Fibroblast of lung (primary cell): Measurements from ENCODE around the gene RPS25. TPM values are rescaled to one million over a fixed set of nuclear protein-coding genes. Genes with fewer than 3 reads are reported as not detected.

Experiments used
- DNase-seq, 2 donors: peaks; one replicate each; pipeline versions ENCODE4 v3.0.0 to v3.0.0-alpha.2; 2010; ENCODE audit warnings: low read depth in 2 of 2
- H2AFZ ChIP-seq: 2 replicates; pipeline ENCODE4 v1.5.1; 2012; ENCODE audit warnings: low read length, control low read depth, inconsistent platforms
- H3K27ac ChIP-seq: 2 replicates; pipeline ENCODE4 v1.5.1; 2011; ENCODE audit warnings: low read length, control low read depth; ENCODE audit not compliant: insufficient read depth
- H3K27me3 ChIP-seq: 2 replicates; pipeline ENCODE4 v1.5.1; 2011; ENCODE audit warnings: mild to moderate bottlenecking, low read length; ENCODE audit not compliant: control insufficient read depth, insufficient read depth
- H3K36me3 ChIP-seq: 2 replicates; pipeline ENCODE4 v1.5.1; 2011; ENCODE audit warnings: low read length; ENCODE audit not compliant: control insufficient read depth, insufficient read depth
- H3K4me1 ChIP-seq: 2 replicates; pipeline ENCODE4 v1.5.1; 2011; ENCODE audit warnings: low read length; ENCODE audit not compliant: control insufficient read depth, insufficient read depth; ENCODE audit errors: extremely low read depth
- H3K4me2 ChIP-seq: 2 replicates; pipeline ENCODE4 v1.5.1; 2011; ENCODE audit warnings: low read length, control low read depth; ENCODE audit not compliant: insufficient read depth; ENCODE audit errors: extremely low read depth
- H3K4me3 ChIP-seq, 4 experiments: fragments of 200-600 bp in 1 of 4; sonication (generic) in 1 of 4; replicated peaks in 1 of 4; 2 replicates each; pipeline ENCODE4 v1.5.1; 2011 to 2016; ENCODE audit warnings: low read length in 4 of 4, low read depth in 3 of 4, mild to moderate bottlenecking in 3 of 4, control low read depth in 2 of 4, inconsistent platforms in 1 of 4, mixed read lengths in 1 of 4; ENCODE audit not compliant: insufficient read depth in 1 of 4; ENCODE audit errors: control extremely low read depth in 1 of 4
- H3K79me2 ChIP-seq: 2 replicates; pipeline ENCODE4 v1.5.1; 2012; ENCODE audit warnings: mild to moderate bottlenecking, low read length, inconsistent platforms; ENCODE audit not compliant: control insufficient read depth, insufficient read depth
- H3K9ac ChIP-seq: 2 replicates; pipeline ENCODE4 v1.5.1; 2011; ENCODE audit warnings: mild to moderate bottlenecking, low read length, control low read depth; ENCODE audit not compliant: insufficient read depth
- H3K9me3 ChIP-seq: 2 replicates; pipeline ENCODE4 v1.5.1; 2012; ENCODE audit warnings: low read depth, low read length; ENCODE audit not compliant: control insufficient read depth, insufficient read depth
- H4K20me1 ChIP-seq: 2 replicates; pipeline ENCODE4 v1.5.1; 2011; ENCODE audit warnings: low read length; ENCODE audit not compliant: control insufficient read depth, insufficient read depth; ENCODE audit errors: extremely low read depth
- CTCF ChIP-seq, 2 donors: IDR thresholded peaks in 1 of 2; conservative IDR thresholded peaks in 1 of 2; 1 replicate in 1 of 2; 2 replicates in 1 of 2; pipeline ENCODE4 v1.5.1; 2011 to 2012; ENCODE audit warnings: low read length in 2 of 2, control low read depth in 1 of 2, inconsistent platforms in 1 of 2, low read depth in 1 of 2, mild to moderate bottlenecking in 1 of 2
- EZH2 ChIP-seq: IDR thresholded peaks from 2 replicates; pipeline ENCODE4 v1.5.1; 2012; ENCODE audit warnings: low read length, control low read depth, mild to moderate bottlenecking; ENCODE audit errors: missing control alignments
- polyA plus RNA-seq, 2 donors: library from polyadenylated mRNA; depleted of rRNA in 1 of 2; stranded (reverse) in 1 of 2; unstranded in 1 of 2; fragments of >200 nt; gene quantifications; 2 replicates each; pipeline ENCODE4 v1.2.1, GENCODE V29; 2011 to 2012; ENCODE audit warnings: missing spikeins in 1 of 2
- total RNA-seq: library from RNA; depleted of rRNA; stranded (reverse); fragments of >200 nt; gene quantifications from 2 replicates; pipeline ENCODE4 v1.2.1, GENCODE V29; 2014

The RPS25 gene
- total and polyA plus RNA-seq, 2 donors (not counting 1 experiment from before 2014, with no cell fraction given) = 525 to 2,775 TPM

DNA sequence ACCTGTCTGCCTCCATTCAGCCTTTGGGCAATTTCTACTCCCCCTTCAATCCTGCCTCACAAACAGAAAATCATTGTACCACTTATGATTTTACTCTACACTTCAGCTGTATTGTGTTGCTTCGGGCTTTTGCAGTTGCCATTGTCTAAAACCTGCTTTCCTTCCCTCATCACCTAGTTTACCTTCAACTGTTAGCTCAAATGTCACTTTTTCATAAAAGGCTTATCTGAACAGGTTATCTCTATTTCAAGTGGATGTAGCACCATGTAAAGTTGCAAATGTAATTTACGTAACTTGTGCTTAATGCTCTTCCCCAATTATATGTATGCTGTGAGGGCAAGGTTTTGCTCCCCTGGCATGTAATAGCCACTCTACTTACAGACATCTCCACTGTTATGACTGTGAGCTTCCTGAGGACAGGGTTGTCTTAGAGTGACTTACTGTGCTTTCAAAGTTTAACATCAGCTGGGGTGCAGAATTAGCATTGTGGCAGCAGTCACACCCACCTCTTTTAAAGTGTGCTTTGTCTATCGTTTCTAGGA is 5.4 kb downstream of the RPS25 start:
- peaks cover 7% of the 10 kb centered on the region for H3K36me3 ChIP-seq

GRCh38 chr11:119011476-119012053 is 6.6 kb downstream of the RPS25 start:
- H4K20me1 ChIP-seq = no peaks in the 10 kb centered on the region
- H3K9ac ChIP-seq = no peak overlapping the region
- no peak overlapping the region for H3K4me2 ChIP-seq
- no peak for DNase-seq
- no peaks in the 10 kb centered on the region for H3K4me1 ChIP-seq
- H3K79me2 ChIP-seq = peaks cover 16% of the 10 kb centered on the region
- H2AFZ ChIP-seq = no peak overlapping the region
- H3K27me3 ChIP-seq = no peaks in the 10 kb centered on the region
- TF ChIP-seq CTCF (conservative IDR thresholded peaks at IDR 0.05 in 1 of 2, IDR thresholded peaks at IDR 0.05 in 1 of 2; ENCODE audit: low read depth in 1 of 2, low read length in 2 of 2) = no peak
- no peak for TF ChIP-seq EZH2
- H3K27ac ChIP-seq = no peak overlapping the region
- peaks cover 7% of the 10 kb centered on the region for H3K36me3 ChIP-seq
- H3K4me3 ChIP-seq = no peak overlapping the region
- no peaks in the 10 kb centered on the region for H3K9me3 ChIP-seq

More for the DNA sequence above, 5.4 kb downstream of the RPS25 start:
- Histone ChIP-seq H3K79me2 (peaks cover 27% of the 10 kb centered on the region), H3K4me3 (no peak overlapping the region), H3K9me3 (no peaks in the 10 kb centered on the region), H2AFZ (no peak overlapping the region), H3K27ac (no peak overlapping the region), H4K20me1 (no peaks in the 10 kb centered on the region), H3K27me3 (no peaks in the 10 kb centered on the region), H3K4me1 (no peaks in the 10 kb centered on the region), H3K9ac (no peak overlapping the region), H3K4me2 (no peak overlapping the region)
- no peak for DNase-seq
- no peak for TF ChIP-seq EZH2
- TF ChIP-seq CTCF (conservative IDR thresholded peaks at IDR 0.05 in 1 of 2, IDR thresholded peaks at IDR 0.05 in 1 of 2; ENCODE audit: low read depth in 1 of 2, low read length in 2 of 2) = no peak

DNA sequence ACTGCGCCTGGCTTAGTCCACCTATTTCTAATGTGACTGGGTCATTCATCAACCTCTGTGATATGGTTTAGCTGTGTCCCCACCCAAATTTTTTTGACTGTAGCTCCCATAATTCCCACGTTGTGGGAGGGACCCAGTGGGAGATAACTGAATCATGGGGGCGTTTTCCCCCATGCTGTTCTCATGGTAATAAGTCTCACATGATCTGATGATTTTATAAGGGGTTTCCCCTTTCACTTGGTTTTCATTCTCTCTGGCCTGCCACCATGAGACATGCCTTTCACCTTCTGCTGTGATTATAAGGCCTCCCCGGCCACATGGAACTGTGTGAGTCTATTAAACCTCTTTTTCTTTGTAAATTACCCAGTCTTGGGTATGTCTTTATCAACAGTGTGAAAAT is 11.5 kb downstream of the RPS25 start:
- Histone ChIP-seq H3K4me2 (no peak overlapping the region), H3K79me2 (no peaks in the 10 kb centered on the region), H3K27ac (no peak overlapping the region), H2AFZ (no peak overlapping the region), H3K4me1 (no peaks in the 10 kb centered on the region), H3K36me3 (peaks cover 3% of the 10 kb centered on the region), H3K9ac (no peak overlapping the region), H4K20me1 (no peaks in the 10 kb centered on the region), H3K27me3 (no peaks in the 10 kb centered on the region), H3K9me3 (no peaks in the 10 kb centered on the region), H3K4me3 (no peak overlapping the region)
- DNase-seq = no peak
- no peak for TF ChIP-seq CTCF (conservative IDR thresholded peaks at IDR 0.05 in 1 of 2, IDR thresholded peaks at IDR 0.05 in 1 of 2; ENCODE audit: low read depth in 1 of 2, low read length in 2 of 2)
- TF ChIP-seq EZH2 = no peak
